Retina (tissue), 1 donor: ENCODE results near the gene FOXG1.

ENCODE experiments used
- DNase-seq: peaks from one replicate; pipeline ENCODE4 v3.0.0-alpha.2; 2016

The FOXG1 gene

GRCh38 chr14:28777471-28778137 lies 11.0 kb downstream of the FOXG1 start:
- no peak for DNase-seq

- peak; percentile 90 for DNase-seq
Measured at GRCh38 chr14:28778138-28779117, 11.8 kb downstream of the FOXG1 start.

DNA sequence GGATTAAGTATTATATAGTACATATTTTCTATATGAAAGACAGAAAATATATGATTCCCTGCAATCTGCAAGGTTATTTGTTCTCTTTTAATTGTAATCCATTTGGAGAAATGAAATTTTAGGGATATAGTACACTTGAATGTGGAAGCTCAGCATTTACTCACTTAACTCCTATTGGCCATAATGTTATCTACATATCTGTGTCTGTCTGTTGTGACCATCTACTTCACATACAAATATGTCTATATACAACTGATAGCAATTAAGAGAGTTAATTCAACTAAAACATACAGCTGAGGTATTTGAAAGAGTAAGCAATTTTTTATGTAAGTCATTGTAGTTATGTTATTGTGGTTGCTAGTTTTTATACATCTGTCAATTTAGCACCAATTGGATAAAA lies 12.9 kb downstream of the FOXG1 start:
- DNase-seq: no peak

GRCh38 chr14:28780843-28781820 lies 14.5 kb downstream of the FOXG1 start:
- DNase-seq: peak; percentile 20

- DNase-seq: no peak
Measured at GRCh38 chr14:28782301-28782700, 15.7 kb downstream of the FOXG1 start.

- peak; percentile 28 for DNase-seq
Measured at GRCh38 chr14:28783664-28784063, 17.1 kb downstream of the FOXG1 start.

DNA sequence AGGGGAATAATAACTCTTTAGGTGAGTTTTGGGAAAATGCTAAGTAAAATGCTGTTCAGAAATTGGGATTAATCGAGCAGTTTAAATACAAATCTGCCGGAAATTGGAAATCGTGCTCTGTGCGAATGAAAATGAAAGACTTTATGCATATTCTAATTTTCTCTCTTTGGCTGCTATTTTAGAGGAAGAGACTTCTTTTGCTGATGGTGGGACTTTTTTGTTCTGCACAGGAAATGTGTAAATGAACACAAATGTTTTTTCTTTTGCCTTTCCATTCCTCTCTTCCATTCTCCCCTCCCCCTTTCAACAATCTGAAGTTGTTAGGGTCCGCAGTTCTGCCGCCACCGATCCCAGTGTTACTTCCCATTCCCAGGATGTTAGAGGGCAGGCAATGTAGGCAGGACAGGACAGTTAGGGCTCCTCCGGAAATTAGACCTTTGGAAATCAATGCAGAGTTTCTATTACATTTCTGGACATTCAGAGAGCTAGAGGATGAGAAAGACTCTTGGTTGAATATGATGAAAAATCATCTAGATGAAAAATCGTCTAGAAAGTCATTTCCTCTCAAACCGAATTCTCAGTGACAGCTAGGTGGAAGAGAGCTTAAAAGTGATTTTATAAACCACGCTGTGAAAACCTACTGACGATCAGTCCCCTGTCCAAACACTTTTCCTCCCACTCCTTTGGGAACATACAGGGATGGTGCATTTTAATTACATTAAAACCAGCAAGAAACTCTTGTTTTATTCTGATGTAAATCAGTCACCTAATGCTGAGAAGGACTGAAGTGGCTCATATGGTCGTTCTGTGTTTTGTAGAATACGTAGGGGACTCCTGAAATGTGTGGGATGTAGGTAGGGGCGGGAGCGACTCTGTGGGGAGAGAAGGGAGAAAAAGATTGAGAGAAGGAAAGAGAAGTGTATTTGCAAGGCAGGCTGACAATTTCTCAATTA lies 17.8 kb downstream of the FOXG1 start:
- DNase-seq: peak; percentile 39

DNA sequence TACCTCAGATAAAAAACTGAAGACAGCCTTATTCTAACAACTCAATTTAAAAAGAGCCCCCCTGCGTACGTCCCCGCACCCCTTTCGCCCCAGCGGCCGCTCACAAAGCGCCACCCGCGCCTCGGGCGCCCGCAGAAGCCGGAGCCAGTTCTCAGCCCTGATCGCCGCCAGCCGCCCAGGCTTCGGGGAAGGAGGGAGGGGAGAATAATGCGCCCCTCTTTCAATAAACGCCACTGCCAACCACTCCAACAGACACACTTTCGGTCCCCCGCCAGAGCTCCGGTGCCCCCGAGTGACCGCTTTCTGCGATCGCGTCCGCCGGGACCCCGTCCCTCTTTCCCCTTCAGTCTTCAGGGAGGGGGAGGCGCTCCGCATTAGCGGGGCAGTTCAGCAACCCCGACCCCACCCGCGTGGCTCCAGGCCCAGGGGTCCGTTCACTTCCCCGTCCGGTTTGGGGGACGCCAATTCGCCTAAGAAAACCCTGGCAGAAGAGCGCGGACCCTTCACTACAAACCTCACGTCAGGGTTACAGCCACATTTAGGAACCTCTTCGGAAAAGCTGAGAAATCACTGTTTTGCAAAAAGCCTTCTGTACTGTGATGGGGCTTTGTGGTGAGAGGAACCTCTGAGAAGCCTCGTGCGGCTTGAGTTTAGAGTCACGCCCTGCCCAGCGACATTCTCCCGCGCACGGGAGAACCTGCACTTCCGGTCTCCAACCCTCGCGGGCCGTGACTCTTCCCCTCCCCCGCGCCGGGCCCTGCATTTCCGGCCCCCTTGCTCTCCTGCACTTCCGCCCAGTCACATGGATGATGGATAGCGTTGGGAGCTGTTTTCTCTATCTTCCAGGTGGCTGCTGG lies 18.7 kb downstream of the FOXG1 start:
- peak; percentile 92 for DNase-seq

DNA sequence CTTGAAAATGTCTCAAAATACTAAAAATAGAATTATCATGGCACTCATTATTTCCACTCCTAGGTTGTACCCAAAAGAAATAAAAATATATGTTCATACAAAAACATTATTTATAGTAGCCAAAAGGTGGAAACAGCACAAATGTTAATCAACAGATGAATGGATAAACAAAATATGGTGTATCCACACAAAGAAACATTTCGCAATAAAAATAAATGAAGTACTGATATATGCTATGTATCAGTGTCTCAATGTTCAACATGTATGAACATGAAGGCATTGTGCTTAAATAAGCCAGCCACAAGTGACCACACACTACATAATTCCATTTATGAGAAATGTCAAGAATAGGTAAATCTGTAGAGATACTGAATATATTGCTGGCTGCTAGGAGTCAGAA lies 40.9 kb downstream of the FOXG1 start:
- no peak for DNase-seq

- no peak for DNase-seq
Measured at GRCh38 chr14:28813810-28814209, 47.2 kb downstream of the FOXG1 start.
